CD4-positive, alpha-beta T cell treated with Interleukin-21 for 1 hour (primary cell): ENCODE measurements around the gene ELMOD3.
"Not testable (repeated sequence)": the region's sequence is repeated elsewhere in the genome, so short reads cannot be mapped to it uniquely, and the experiment has no call there.

Experiments used
- DNase-seq: peaks from one replicate; pipeline ENCODE4 v3.0.0-alpha.2; 2020

The ELMOD3 gene

GRCh38 chr2:85429213-85429923 is 74.8 kb downstream of the ELMOD3 start:
- no peak for DNase-seq

GRCh38 chr2:85429924-85430289 is 75.3 kb downstream of the ELMOD3 start:
- DNase-seq = no peak

GRCh38 chr2:85430752-85431569 is 76.4 kb downstream of the ELMOD3 start:
- DNase-seq = no peak

GRCh38 chr2:85431570-85432205 is 77.1 kb downstream of the ELMOD3 start:
- DNase-seq = no peak

GRCh38 chr2:85433511-85434089 is 79.0 kb downstream of the ELMOD3 start:
- DNase-seq = no peak

GRCh38 chr2:85434696-85435095 is 80.1 kb downstream of the ELMOD3 start:
- DNase-seq = no peak

GRCh38 chr2:85435220-85435958 is 80.8 kb downstream of the ELMOD3 start:
- DNase-seq = no peak

- DNase-seq = no peak
Observed at GRCh38 chr2:85435981-85436835, 81.6 kb downstream of the ELMOD3 start.

- no peak for DNase-seq
Observed at GRCh38 chr2:85436836-85437487, 82.4 kb downstream of the ELMOD3 start.

GRCh38 chr2:85437488-85438200 is 83.1 kb downstream of the ELMOD3 start:
- DNase-seq = peak; percentile 83

GRCh38 chr2:85438201-85439024 is 83.8 kb downstream of the ELMOD3 start:
- no peak for DNase-seq

GRCh38 chr2:85439025-85439472 is 84.5 kb downstream of the ELMOD3 start:
- DNase-seq = no peak

GRCh38 chr2:85439569-85439968 is 85.0 kb downstream of the ELMOD3 start:
- DNase-seq = not testable (repeated sequence)

- no peak for DNase-seq
Observed at GRCh38 chr2:85439986-85440385, 85.4 kb downstream of the ELMOD3 start.

GRCh38 chr2:85440729-85441128 is 86.2 kb downstream of the ELMOD3 start:
- DNase-seq = no peak
